Mesenchymal stem cell (in vitro differentiated cells and primary cell): Measurements from ENCODE around the gene PRKG1.

ENCODE experiments used
- DNase-seq: peaks from one replicate; pipeline ENCODE4 v3.0.0-alpha.2; 2013
- H2AFZ ChIP-seq: one replicate; pipeline ENCODE4 v1.6.1; 2013; ENCODE audit warnings: low read depth, mild to moderate bottlenecking, control low read depth, inconsistent platforms, low read length, moderate library complexity
- H2AK5ac ChIP-seq: 2 replicates; pipeline ENCODE4 v1.6.1; 2013; ENCODE audit warnings: low read length, moderate library complexity, mild to moderate bottlenecking, inconsistent platforms; ENCODE audit not compliant: severe bottlenecking
- H2BK120ac ChIP-seq: one replicate; pipeline ENCODE4 v1.6.1; 2013; ENCODE audit warnings: low read depth, mild to moderate bottlenecking, inconsistent platforms, low read length, moderate library complexity
- H2BK12ac ChIP-seq, 2 experiments: one replicate each; pipeline ENCODE4 v1.6.1; 2013; ENCODE audit warnings: inconsistent platforms in 2 of 2, low read length in 2 of 2, mild to moderate bottlenecking in 2 of 2, moderate library complexity in 2 of 2, control low read depth in 1 of 2
- H2BK15ac ChIP-seq: one replicate; pipeline ENCODE4 v1.6.1; 2013; ENCODE audit warnings: mild to moderate bottlenecking, low read depth, inconsistent platforms; ENCODE audit not compliant: poor library complexity, severe bottlenecking
- H2BK5ac ChIP-seq: 2 replicates; pipeline ENCODE4 v1.6.1; 2013; ENCODE audit warnings: low read depth, mild to moderate bottlenecking, low read length, control low read depth, inconsistent platforms; ENCODE audit not compliant: poor library complexity, severe bottlenecking
- H3K14ac ChIP-seq, 2 experiments: one replicate each; pipeline ENCODE4 v1.6.1; 2013; ENCODE audit warnings: inconsistent platforms in 2 of 2, low read length in 2 of 2, control low read depth in 1 of 2, mild to moderate bottlenecking in 1 of 2, moderate library complexity in 1 of 2
- H3K18ac ChIP-seq, 2 experiments: one replicate each; pipeline ENCODE4 v1.6.1; 2013; ENCODE audit warnings: inconsistent platforms in 2 of 2, low read length in 2 of 2, control low read depth in 1 of 2, low read depth in 1 of 2, mild to moderate bottlenecking in 1 of 2
- H3K23ac ChIP-seq, 2 experiments: one replicate each; pipeline ENCODE4 v1.6.1; 2013; ENCODE audit warnings: inconsistent platforms in 2 of 2, low read length in 2 of 2, mild to moderate bottlenecking in 2 of 2, moderate library complexity in 2 of 2, control low read depth in 1 of 2
- H3K27ac ChIP-seq: 2 replicates; pipeline ENCODE4 v1.5.1; 2013; ENCODE audit warnings: mild to moderate bottlenecking, moderate library complexity, low read length, control low read depth, inconsistent platforms; ENCODE audit not compliant: poor library complexity, severe bottlenecking
- H3K27me3 ChIP-seq, 2 experiments: 2 replicates each; pipeline versions ENCODE4 v1.6.1 to v1.7.0; 2013; ENCODE audit warnings: low read length in 2 of 2, mild to moderate bottlenecking in 2 of 2, moderate library complexity in 2 of 2, control low read depth in 1 of 2, inconsistent platforms in 1 of 2; ENCODE audit not compliant: control insufficient read depth in 1 of 2, insufficient read depth in 1 of 2
- H3K36me3 ChIP-seq, 2 experiments: 2 replicates each; pipeline versions ENCODE4 v1.6.1 to v1.7.0; 2013; ENCODE audit warnings: low read length in 2 of 2, control low read depth in 1 of 2, inconsistent platforms in 1 of 2, low read depth in 1 of 2, mild to moderate bottlenecking in 1 of 2; ENCODE audit not compliant: insufficient read depth in 2 of 2, control insufficient read depth in 1 of 2
- H3K4ac ChIP-seq, 2 experiments: one replicate each; pipeline ENCODE4 v1.6.1; 2013; ENCODE audit warnings: inconsistent platforms in 2 of 2, low read length in 2 of 2, mild to moderate bottlenecking in 2 of 2, moderate library complexity in 2 of 2, control low read depth in 1 of 2, low read depth in 1 of 2
- H3K4me1 ChIP-seq: 2 replicates; pipeline ENCODE4 v1.6.1; 2013; ENCODE audit warnings: low read depth, low read length, control low read depth; ENCODE audit not compliant: control insufficient read depth, insufficient read depth
- H3K4me2 ChIP-seq: 2 replicates; pipeline ENCODE4 v1.6.1; 2013; ENCODE audit warnings: low read length, mild to moderate bottlenecking, inconsistent platforms; ENCODE audit not compliant: poor library complexity, severe bottlenecking
- H3K4me3 ChIP-seq, 2 experiments: 2 replicates each; pipeline versions ENCODE4 v1.5.1 to v1.7.0; 2013; ENCODE audit warnings: low read length in 2 of 2, mild to moderate bottlenecking in 2 of 2, control low read depth in 1 of 2, low read depth in 1 of 2; ENCODE audit not compliant: insufficient read depth in 1 of 2
- H3K79me1 ChIP-seq: replicated peaks from 2 replicates; pipeline ENCODE4 v1.6.1; 2013; ENCODE audit warnings: mild to moderate bottlenecking, control low read depth, low read length, inconsistent platforms; ENCODE audit not compliant: poor library complexity, severe bottlenecking
- H3K9ac ChIP-seq: 2 replicates; pipeline ENCODE4 v1.7.0; 2013; ENCODE audit warnings: mild to moderate bottlenecking, low read length, moderate library complexity
- H3K9me3 ChIP-seq: 2 replicates; pipeline ENCODE4 v1.7.0; 2013; ENCODE audit warnings: mild to moderate bottlenecking, low read length; ENCODE audit not compliant: control insufficient read depth
- H4K8ac ChIP-seq: one replicate; pipeline ENCODE4 v1.6.1; 2013; ENCODE audit warnings: inconsistent platforms, mild to moderate bottlenecking, low read length, moderate library complexity
- H4K91ac ChIP-seq: one replicate; pipeline ENCODE4 v1.6.1; 2013; ENCODE audit warnings: mild to moderate bottlenecking, low read length, inconsistent platforms
- WGBS: methylation state at CpG from one replicate; pipeline ENCODE4 v1.1.7; 2013; ENCODE audit warnings: mixed read lengths; 5-methylcytosine and 5-hydroxymethylcytosine counted together

The PRKG1 gene

DNA sequence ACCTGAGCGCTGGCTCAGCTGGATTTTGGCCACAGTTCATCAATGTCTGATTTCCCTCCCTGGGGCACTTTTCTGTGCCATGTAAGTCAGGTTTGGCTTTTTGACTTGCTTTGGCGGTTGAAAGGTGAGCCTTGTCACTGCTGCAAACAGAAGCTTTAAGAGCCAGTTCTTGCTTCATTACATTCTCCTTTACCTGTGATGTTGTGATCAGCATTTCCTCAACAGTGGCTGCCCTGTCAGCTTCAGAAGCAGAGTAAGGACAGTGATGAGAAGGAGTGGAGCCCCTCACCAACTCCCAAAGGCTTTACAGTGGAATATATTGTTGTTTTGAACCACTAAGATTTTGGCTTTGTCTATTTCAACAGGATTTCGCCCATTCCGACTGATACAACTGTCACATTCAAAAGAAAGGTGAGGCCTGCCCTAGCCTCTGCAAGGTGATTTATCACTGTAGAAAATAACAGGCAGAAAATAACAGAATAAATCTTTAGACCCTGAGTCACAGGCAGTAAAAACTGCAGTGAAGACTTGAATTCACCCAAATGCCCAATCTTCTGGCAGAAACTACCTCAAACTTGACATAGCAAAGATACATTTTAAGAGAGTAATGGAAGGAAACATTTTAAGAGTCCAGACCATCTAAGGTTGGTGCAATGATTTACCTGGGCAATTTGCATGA is 1226.5 kb downstream of the PRKG1 start:
- Histone ChIP-seq H3K4me3 (no peak overlapping the region), H2AK5ac (no peak overlapping the region), H3K4me2 (no peak overlapping the region), H2BK5ac (no peak overlapping the region), H3K4ac (no peak overlapping the region), H3K9me3 (no peaks in the 10 kb centered on the region), H4K91ac (no peak overlapping the region), H3K4me1 (no peaks in the 10 kb centered on the region), H2AFZ (no peak overlapping the region), H2BK15ac (no peak overlapping the region), H2BK120ac (no peak overlapping the region), H3K23ac (no peak overlapping the region), H3K79me1 (no peaks in the 10 kb centered on the region), H3K18ac (no peak overlapping the region), H3K14ac (no peak overlapping the region), H2BK12ac (no peak overlapping the region), H3K27ac (no peak overlapping the region), H3K9ac (no peak overlapping the region), H3K36me3 (peaks cover 0 to 7% of the 10 kb centered on the region in 2 experiments), H4K8ac (no peak overlapping the region), H3K27me3 (no peaks in the 10 kb centered on the region)
- 93% methylated on average over 4 of the region's 4 CpGs for WGBS
- no peak for DNase-seq

DNA sequence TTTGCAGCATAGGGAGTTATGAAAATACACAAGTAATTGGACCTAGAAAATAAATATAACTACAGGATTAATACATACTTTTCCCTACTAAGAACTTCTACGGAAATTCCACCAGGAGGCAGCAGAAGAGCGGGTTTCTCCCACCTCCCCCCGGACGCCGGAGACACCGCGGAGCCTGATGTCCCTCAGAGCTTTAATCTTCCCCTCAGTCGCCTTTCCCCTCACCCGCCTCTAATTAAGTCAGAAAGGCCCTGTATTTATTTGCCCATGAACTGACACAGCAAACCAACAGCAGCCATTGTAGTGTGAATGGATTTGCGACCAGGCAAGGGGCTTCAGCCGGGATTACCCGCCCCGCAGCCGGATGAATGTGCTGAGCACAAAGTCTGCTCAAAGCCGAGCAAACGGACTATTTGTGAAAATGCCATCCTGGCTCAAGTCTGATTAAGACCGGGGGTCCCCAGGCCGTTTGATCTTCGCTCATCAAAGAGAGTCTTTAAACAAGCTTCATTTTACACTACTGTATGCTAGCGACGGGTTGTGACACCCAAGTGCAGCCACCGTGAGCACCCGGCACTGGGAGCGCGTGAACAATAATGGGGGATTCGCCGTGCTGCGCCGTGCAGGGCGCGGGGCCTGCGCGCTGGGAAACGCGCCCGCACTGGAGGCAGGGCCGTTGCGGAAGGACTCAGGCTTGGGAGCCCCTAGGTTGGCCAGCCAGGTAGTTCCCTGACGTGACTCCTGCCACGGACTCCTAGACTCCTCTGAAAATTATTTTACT is 1234.2 kb downstream of the PRKG1 start:
- peak overlapping the region; percentile 68 to 83 for H3K18ac ChIP-seq
- H4K8ac ChIP-seq: peak overlapping the region; percentile 87
- peaks cover 3% of the 10 kb centered on the region for H3K4me1 ChIP-seq
- no peak overlapping the region for H2BK15ac ChIP-seq
- no peaks in the 10 kb centered on the region for H3K9me3 ChIP-seq
- H3K27me3 ChIP-seq: no peaks in the 10 kb centered on the region
- no peaks in the 10 kb centered on the region for H3K79me1 ChIP-seq
- peak overlapping the region; percentile 91 for H3K9ac ChIP-seq
- H3K36me3 ChIP-seq: no peaks in the 10 kb centered on the region
- no peak overlapping the region for H3K27ac ChIP-seq
- H3K14ac ChIP-seq: peak overlapping the region in 1 of 2 experiments; percentile 36
- H2BK120ac ChIP-seq: peak overlapping the region; percentile 61
- no peak overlapping the region for H3K4ac ChIP-seq
- H2AFZ ChIP-seq: peak overlapping the region; percentile 79
- peak overlapping the region; percentile 54 to 80 for H3K4me3 ChIP-seq
- peak overlapping the region; percentile 60 to 83 for H3K23ac ChIP-seq
- peak; percentile 78 for DNase-seq
- WGBS: 4% methylated on average over 29 of the region's 40 CpGs
- H2BK5ac ChIP-seq: no peak overlapping the region
- peak overlapping the region in 1 of 2 experiments; percentile 33 for H2BK12ac ChIP-seq
- H2AK5ac ChIP-seq: no peak overlapping the region
- H4K91ac ChIP-seq: peak overlapping the region; percentile 80
- peak overlapping the region; percentile 99 for H3K4me2 ChIP-seq

- WGBS: 17% methylated on average over 3 of the region's 3 CpGs
- Histone ChIP-seq H3K4ac (no peak overlapping the region), H3K18ac (no peak overlapping the region), H3K9ac (peak overlapping the region; percentile 91), H3K79me1 (peaks cover 3% of the 10 kb centered on the region), H3K14ac (no peak overlapping the region), H3K27me3 (no peaks in the 10 kb centered on the region), H2AFZ (no peak overlapping the region), H2BK12ac (no peak overlapping the region), H3K4me1 (peaks cover 8% of the 10 kb centered on the region), H4K91ac (no peak overlapping the region), H3K4me3 (peak overlapping the region; percentile 48 to 87), H2BK15ac (no peak overlapping the region), H3K36me3 (peaks cover 0 to 21% of the 10 kb centered on the region in 2 experiments), H2BK5ac (no peak overlapping the region), H2AK5ac (no peak overlapping the region), H3K9me3 (no peaks in the 10 kb centered on the region), H3K23ac (no peak overlapping the region), H3K4me2 (peak overlapping the region; percentile 90), H4K8ac (no peak overlapping the region), H3K27ac (no peak overlapping the region), H2BK120ac (no peak overlapping the region)
- DNase-seq: no peak
Observed at GRCh38 chr10:52312942-52313255, 1238.6 kb downstream of the PRKG1 start.

DNA sequence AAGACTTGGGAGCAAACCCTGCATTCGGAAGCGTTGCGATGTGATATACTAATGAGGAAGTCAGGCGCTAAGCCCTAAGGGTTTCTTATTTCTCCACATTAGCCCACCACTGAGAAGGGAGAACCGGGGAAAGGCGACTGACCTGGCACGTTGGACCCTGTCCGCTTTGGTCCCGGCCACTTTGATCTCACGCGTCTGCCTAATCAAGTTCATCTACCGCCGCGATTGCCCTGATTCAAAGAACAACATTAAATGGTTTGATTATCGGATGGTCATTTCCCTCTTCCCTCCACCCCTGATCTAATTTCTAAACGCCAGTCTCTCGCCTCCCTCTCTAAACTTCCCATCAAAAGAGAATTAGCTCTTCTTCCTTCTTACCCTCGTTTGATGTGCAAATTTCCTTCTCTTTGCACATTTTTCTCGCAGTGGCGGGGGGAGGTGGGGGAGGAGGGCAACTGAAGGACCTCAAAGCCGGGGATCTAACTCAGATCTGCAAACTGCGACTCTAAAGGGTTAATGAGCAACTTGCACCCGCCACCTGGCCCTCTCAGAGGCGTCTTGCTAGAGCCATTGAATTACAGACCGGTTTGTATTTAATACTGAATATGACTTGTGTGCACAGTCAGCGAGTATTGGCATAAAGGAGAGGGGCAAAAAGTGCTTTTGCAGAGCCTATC is 1239.1 kb downstream of the PRKG1 start:
- no peak overlapping the region for H2BK15ac ChIP-seq
- H3K4me2 ChIP-seq: peak overlapping the region; percentile 90
- H2BK5ac ChIP-seq: no peak overlapping the region
- no peaks in the 10 kb centered on the region for H3K9me3 ChIP-seq
- H3K4me1 ChIP-seq: peaks cover 8% of the 10 kb centered on the region
- no peak overlapping the region for H2BK120ac ChIP-seq
- peak overlapping the region; percentile 75 for H2AFZ ChIP-seq
- no peak overlapping the region for H4K8ac ChIP-seq
- H3K14ac ChIP-seq: no peak overlapping the region
- H4K91ac ChIP-seq: no peak overlapping the region
- H3K36me3 ChIP-seq: peaks cover 0 to 21% of the 10 kb centered on the region in 2 experiments
- H3K23ac ChIP-seq: no peak overlapping the region
- peak overlapping the region; percentile 79 to 87 for H3K4me3 ChIP-seq
- DNase-seq: peak; percentile 30
- no peak overlapping the region for H2AK5ac ChIP-seq
- whole genome bisulfite sequencing: 1% methylated on average over 26 of the region's 26 CpGs
- no peak overlapping the region for H3K4ac ChIP-seq
- no peak overlapping the region for H3K27ac ChIP-seq
- peak overlapping the region; percentile 91 for H3K9ac ChIP-seq
- no peak overlapping the region for H2BK12ac ChIP-seq
- H3K27me3 ChIP-seq: no peaks in the 10 kb centered on the region
- H3K79me1 ChIP-seq: peaks cover 3% of the 10 kb centered on the region
- H3K18ac ChIP-seq: peak overlapping the region in 1 of 2 experiments; percentile 76
